Heart left ventricle (tissue), 16 donors: Measurements from ENCODE around the gene CDHR3. TPM values are rescaled to one million over a fixed set of nuclear protein-coding genes. Genes with fewer than 3 reads are reported as not detected.

Source experiments
- ATAC-seq, 4 donors: fragments of 200-7000 bp; cut with Tn5 transposase; one replicate each; pipeline ENCODE4 v1.9.1; 2020 to 2022; ENCODE audit warnings: moderate library complexity in 4 of 4, mild to moderate bottlenecking in 3 of 4, moderate number of reproducible peaks in 1 of 4
- DNase-seq, 5 donors: peaks; one replicate each; pipeline ENCODE4 v3.0.0-alpha.2; 2020
- H3K27ac ChIP-seq, 12 donors: fragments of 200-600 bp; sonication (generic) in 4 of 12; one replicate each; pipeline versions ENCODE4 v1.5.0 to v1.8.0; 2016 to 2022; ENCODE audit warnings: mild to moderate bottlenecking in 2 of 12
- H3K27me3 ChIP-seq, 9 donors: fragments of 200-600 bp; sonication (generic) in 2 of 9; one replicate each; pipeline versions ENCODE4 v1.5.1 to v1.8.0; 2016 to 2022; ENCODE audit warnings: mild to moderate bottlenecking in 3 of 9
- H3K36me3 ChIP-seq, 9 donors: fragments of 200-600 bp; sonication (generic) in 2 of 9; one replicate each; pipeline versions ENCODE4 v1.5.0 to v1.8.0; 2018 to 2022; ENCODE audit warnings: mild to moderate bottlenecking in 2 of 9
- H3K4me1 ChIP-seq, 12 donors: fragments of 200-600 bp; sonication (generic) in 4 of 12; one replicate each; pipeline versions ENCODE4 v1.5.0 to v1.8.0; 2016 to 2022; ENCODE audit warnings: mild to moderate bottlenecking in 3 of 12
- H3K4me3 ChIP-seq, 12 donors: fragments of 200-600 bp; sonication (generic) in 4 of 12; one replicate each; pipeline versions ENCODE4 v1.5.0 to v1.8.0; 2017 to 2022; ENCODE audit warnings: mild to moderate bottlenecking in 9 of 12, moderate library complexity in 4 of 12
- H3K9me3 ChIP-seq, 12 donors: fragments of 200-600 bp; sonication (generic) in 4 of 12; one replicate each; pipeline versions ENCODE4 v1.5.0 to v1.8.0; 2016 to 2022; ENCODE audit warnings: mild to moderate bottlenecking in 1 of 12
- POLR2A ChIP-seq, 2 donors: fragments of 450-650 bp; IDR thresholded peaks; one replicate each; pipeline ENCODE4 v1.6.1; 2017; ENCODE audit warnings: antibody characterized with exemption in 2 of 2, mild to moderate bottlenecking in 2 of 2, moderate library complexity in 2 of 2
- WGBS, 4 donors: extraction: QIAGEN DNeasy Blood & Tissue Kit in 2 of 4; methylation state at CpG; one replicate each; pipeline versions ENCODE4 v1.1.5 to v1.1.7; 2013 to 2018; 5-methylcytosine and 5-hydroxymethylcytosine counted together
- intact Hi-C, 10 donors: fragments of 100-400 bp; cut with DNase I; formaldehyde crosslinking; loops; one replicate each; pipeline versions ENCODE4 v1.11.1 to v1.14.2; 2022
- polyA plus RNA-seq, 2 donors: library from polyadenylated mRNA; stranded (reverse); fragments of 200-250 nt; gene quantifications; one replicate each; pipeline ENCODE4 v1.2.3, GENCODE V29; 2013
- total RNA-seq, 9 donors: library from RNA; depleted of rRNA in 2 of 9; stranded (reverse); fragments of >200 nt in 2 of 9; fragmentation: NEBNext Ultra II Directional in 3 of 9; extraction: Animal tissue kit (Norgen Biotek cat#: 25700) in 3 of 9; gene quantifications; one replicate each; pipeline versions ENCODE4 v1.1.0 to v1.2.4, GENCODE V29; 2016 to 2023
- TF ChIP-seq, protein P1 (sequence below), 12 donors: fragments of 200-600 bp; sonication (generic) in 4 of 12; IDR thresholded peaks; one replicate each; pipeline versions ENCODE4 v1.5.0 to v1.8.0; 2018 to 2022; ENCODE audit warnings: antibody characterized with exemption in 12 of 12, mild to moderate bottlenecking in 5 of 12
- donor health status: ischemic (EF 13 %, LVEDD 7.1; RV severe dilation, severe dysfunction).
- donor health status: healthy with polysubstance abuse.
- donor health status: DM: no; HTN: yes; CAD: no.
- donor health status: DM: no; HTN: no; CAD: no.
- donor health status: ischemic (EF 25% LVEDD 6.9; RV normal size, moderate dysfunction).
- donor health status: ischemic (EF 25% LVEDD 5.7; RV mildly dilated, moderate dysfunction).
- donor health status: healthy.
- donor health status: DM: yes; HTN: yes; CAD: no.
- donor health status: ischemic (EF 35%, LVEDD 5.7; RV mildly dilated, moderate dysfunction).
- donor health status: nonischemic (EF 11% LVEDD 7.7; RV severe dilation, severe dysfunction).
- donor health status: DM: yes; HTN: yes; CAD: no.
- donor health status: PGD.
- donor health status: ischemic (EF 29% LVEDD 5.4; RV normal size, mild dysfunction).
- donor health status: nonischemic (EF 23%, LVEDD 6.1; RV moderate dilation, normal function).

CDHR3 gene
- total and polyA plus RNA-seq, 11 donors: 0.60 to 6.1 (median 1.4) TPM

- Histone ChIP-seq H3K4me3 (no peak overlapping the region), H3K27ac (peak overlapping the region in 4 of 12 donors; percentile 9 to 77 (median 44)), H3K9me3 (no peaks in the 10 kb centered on the region), H3K27me3 (no peaks in the 10 kb centered on the region), H3K4me1 (peaks cover 0 to 16% (median 2%) of the 10 kb centered on the region in 12 donors), H3K36me3 (no peaks in the 10 kb centered on the region)
- WGBS, 4 donors: 63 to 80% (median 73%) methylated on average over 8 of the region's 8 CpGs
- TF ChIP-seq, protein P1, sequence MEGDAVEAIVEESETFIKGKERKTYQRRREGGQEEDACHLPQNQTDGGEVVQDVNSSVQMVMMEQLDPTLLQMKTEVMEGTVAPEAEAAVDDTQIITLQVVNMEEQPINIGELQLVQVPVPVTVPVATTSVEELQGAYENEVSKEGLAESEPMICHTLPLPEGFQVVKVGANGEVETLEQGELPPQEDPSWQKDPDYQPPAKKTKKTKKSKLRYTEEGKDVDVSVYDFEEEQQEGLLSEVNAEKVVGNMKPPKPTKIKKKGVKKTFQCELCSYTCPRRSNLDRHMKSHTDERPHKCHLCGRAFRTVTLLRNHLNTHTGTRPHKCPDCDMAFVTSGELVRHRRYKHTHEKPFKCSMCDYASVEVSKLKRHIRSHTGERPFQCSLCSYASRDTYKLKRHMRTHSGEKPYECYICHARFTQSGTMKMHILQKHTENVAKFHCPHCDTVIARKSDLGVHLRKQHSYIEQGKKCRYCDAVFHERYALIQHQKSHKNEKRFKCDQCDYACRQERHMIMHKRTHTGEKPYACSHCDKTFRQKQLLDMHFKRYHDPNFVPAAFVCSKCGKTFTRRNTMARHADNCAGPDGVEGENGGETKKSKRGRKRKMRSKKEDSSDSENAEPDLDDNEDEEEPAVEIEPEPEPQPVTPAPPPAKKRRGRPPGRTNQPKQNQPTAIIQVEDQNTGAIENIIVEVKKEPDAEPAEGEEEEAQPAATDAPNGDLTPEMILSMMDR (IDR thresholded peaks at IDR 0.05): no peak
- TF ChIP-seq POLR2A (IDR thresholded peaks at IDR 0.05): no peak
- intact Hi-C loops: loop anchor here in 3 of 10 donors (5.0 to 10.0 kb wide), 4 partner anchors 79 to 112 kb away; no protein-coding TSS in a partner anchor
- peak in 3 of 4 donors; percentile 38 to 65 (median 54) for ATAC-seq
- peak in 2 of 5 donors; percentile 29 to 45 for DNase-seq
Measured at GRCh38 chr7:105932835-105933477, 30.1 kb upstream of the CDHR3 start.

- Histone ChIP-seq H3K4me3 (no peak overlapping the region), H3K4me1 (peaks cover 0 to 16% (median 2%) of the 10 kb centered on the region in 12 donors), H3K9me3 (no peaks in the 10 kb centered on the region), H3K27ac (peak overlapping the region in 1 of 12 donors; percentile 77), H3K27me3 (no peaks in the 10 kb centered on the region), H3K36me3 (no peaks in the 10 kb centered on the region)
- peak; percentile 82 to 87 (median 84) for ATAC-seq
- intact Hi-C loops: loop anchor here in 8 of 10 donors (1.0 to 10.0 kb wide), 9 partner anchors 73 to 110 kb away; no protein-coding TSS in a partner anchor
- peak in 1 of 5 donors; percentile 26 for DNase-seq
- TF ChIP-seq POLR2A (IDR thresholded peaks at IDR 0.05): no peak
- TF ChIP-seq, protein P1 (IDR thresholded peaks at IDR 0.05): peak in 11 of 12 donors; percentile 14 to 56 (median 36)
- WGBS, 4 donors: 84 to 87% (median 85%) methylated on average over 7 of the region's 7 CpGs
Measured at GRCh38 chr7:105934572-105935185, 28.4 kb upstream of the CDHR3 start.

GRCh38 chr7:105935250-105935649 lies 27.8 kb upstream of the CDHR3 start:
- intact Hi-C loops: loop anchor here in 6 of 10 donors (1.0 to 10.0 kb wide), 8 partner anchors 72 to 110 kb away; no protein-coding TSS in a partner anchor
- H3K9me3 ChIP-seq: no peaks in the 10 kb centered on the region
- H3K36me3 ChIP-seq: no peaks in the 10 kb centered on the region
- 48 to 70% (median 58%) methylated on average over 5 of the region's 5 CpGs for WGBS, 4 donors
- no peak for TF ChIP-seq POLR2A (IDR thresholded peaks at IDR 0.05)
- TF ChIP-seq, protein P1 (IDR thresholded peaks at IDR 0.05): no peak
- no peaks in the 10 kb centered on the region for H3K27me3 ChIP-seq
- H3K4me1 ChIP-seq: peaks cover 0 to 16% (median 2%) of the 10 kb centered on the region in 12 donors
- ATAC-seq (peak; percentile 75 to 82 (median 79)), DNase-seq (no peak)
- peak overlapping the region in 1 of 12 donors; percentile 28 for H3K27ac ChIP-seq
- no peak overlapping the region for H3K4me3 ChIP-seq

GRCh38 chr7:105937411-105937810 lies 25.7 kb upstream of the CDHR3 start:
- ATAC-seq: no peak

More at GRCh38 chr7:105937411-105937810, 25.7 kb upstream of the CDHR3 start:
- Histone ChIP-seq H3K27me3 (no peaks in the 10 kb centered on the region), H3K4me3 (no peak overlapping the region), H3K9me3 (no peaks in the 10 kb centered on the region), H3K4me1 (peaks cover 0 to 14% (median 0%) of the 10 kb centered on the region in 12 donors), H3K36me3 (no peaks in the 10 kb centered on the region), H3K27ac (no peak overlapping the region)
- no peak for DNase-seq
- intact Hi-C loops: loop anchor here in 5 of 10 donors (5.0 to 10.0 kb wide), 5 partner anchors 70 to 107 kb away; no protein-coding TSS in a partner anchor
- TF ChIP-seq, protein P1 (IDR thresholded peaks at IDR 0.05): no peak
- no peak for TF ChIP-seq POLR2A (IDR thresholded peaks at IDR 0.05)
- WGBS, 4 donors: 56 to 86% (median 59%) methylated on average over 1 to 3 of the region's 3 CpGs
